SK-N-SH treated with all-trans-retinoic acid at 6 μM for 48 hours (cell line): ENCODE data around the gene TET2.

Source experiments
- ATAC-seq: fragments of 200-7000 bp; cut with Tn5 transposase; 3 replicates; pipeline ENCODE4 v1.9.1; 2020; ENCODE audit warnings: mild to moderate bottlenecking, moderate library complexity
- ARNTL ChIP-seq: fragments of 450-650 bp; formaldehyde crosslinking; IDR thresholded peaks from 2 replicates; pipeline ENCODE4 v1.5.0; 2020; ENCODE audit warnings: low read depth, mild to moderate bottlenecking, moderate library complexity, borderline replicate concordance
- BACH2 ChIP-seq: fragments of 250-450 bp; sonication (Bioruptor Pico); IDR thresholded peaks from 2 replicates; pipeline ENCODE4 v1.9.0; 2021; ENCODE audit warnings: mild to moderate bottlenecking, borderline replicate concordance
- CREB5 ChIP-seq: fragments of 250-450 bp; sonication (Bioruptor Pico); IDR thresholded peaks from 2 replicates; pipeline ENCODE4 v1.5.1; 2020; ENCODE audit warnings: low read depth, mild to moderate bottlenecking, moderate library complexity
- CSDC2 ChIP-seq: fragments of 250-450 bp; sonication (Bioruptor Pico); IDR thresholded peaks from 2 replicates; pipeline ENCODE4 v1.5.0; 2020; ENCODE audit warnings: mild to moderate bottlenecking, moderate library complexity
- CSRNP3 ChIP-seq: fragments of 250-450 bp; sonication (Bioruptor Pico); IDR thresholded peaks from 2 replicates; pipeline ENCODE4 v1.5.1; 2021; ENCODE audit warnings: mild to moderate bottlenecking, moderate library complexity
- ESRRG ChIP-seq: fragments of 250-450 bp; sonication (Bioruptor Pico); IDR thresholded peaks from 2 replicates; pipeline ENCODE4 v1.6.1; 2021; ENCODE audit warnings: mild to moderate bottlenecking
- GLIS3 ChIP-seq: fragments of 250-450 bp; sonication (Bioruptor Pico); IDR thresholded peaks from 2 replicates; pipeline ENCODE4 v1.5.0; 2020; ENCODE audit warnings: mild to moderate bottlenecking, moderate library complexity
- ISL1 ChIP-seq: fragments of 250-450 bp; sonication (Bioruptor Pico); IDR thresholded peaks from 2 replicates; pipeline ENCODE4 v2.1.2; 2022; ENCODE audit warnings: mild to moderate bottlenecking, moderate library complexity
- OSR1 ChIP-seq: fragments of 250-450 bp; sonication (Bioruptor Pico); IDR thresholded peaks from 2 replicates; pipeline ENCODE4 v1.8.0; 2022; ENCODE audit warnings: moderate library complexity, mild to moderate bottlenecking, inconsistent platforms
- PATZ1 ChIP-seq: fragments of 250-450 bp; sonication (Bioruptor Pico); IDR thresholded peaks from 2 replicates; pipeline ENCODE4 v1.8.0; 2020; ENCODE audit warnings: mild to moderate bottlenecking, moderate library complexity, borderline replicate concordance
- POU6F1 ChIP-seq: fragments of 250-450 bp; sonication (Bioruptor Pico); IDR thresholded peaks from 2 replicates; pipeline ENCODE4 v1.8.0; 2021; ENCODE audit warnings: low read depth, mild to moderate bottlenecking, moderate library complexity, borderline replicate concordance
- PPARA ChIP-seq: fragments of 250-450 bp; sonication (Bioruptor Pico); IDR thresholded peaks from 2 replicates; pipeline ENCODE4 v1.5.0; 2020; ENCODE audit warnings: mild to moderate bottlenecking, borderline replicate concordance
- SNAI2 ChIP-seq: fragments of 250-450 bp; sonication (Bioruptor Pico); IDR thresholded peaks from 2 replicates; pipeline ENCODE4 v1.5.0; 2020; ENCODE audit warnings: mild to moderate bottlenecking, moderate library complexity
- TCF4 ChIP-seq: fragments of 250-450 bp; sonication (Bioruptor Pico); IDR thresholded peaks from 2 replicates; pipeline ENCODE4 v1.8.0; 2021; ENCODE audit warnings: mild to moderate bottlenecking, moderate library complexity, borderline replicate concordance
- TOX ChIP-seq: fragments of 250-450 bp; sonication (Bioruptor Pico); IDR thresholded peaks from 2 replicates; pipeline ENCODE4 v1.8.0; 2021; ENCODE audit warnings: mild to moderate bottlenecking, moderate library complexity, borderline replicate concordance
- TSHZ2 ChIP-seq: fragments of 250-450 bp; sonication (Bioruptor Pico); IDR thresholded peaks from 2 replicates; pipeline ENCODE4 v1.5.0; 2020; ENCODE audit warnings: mild to moderate bottlenecking, moderate library complexity
- ZC3H10 ChIP-seq: fragments of 250-450 bp; sonication (Bioruptor Pico); IDR thresholded peaks from 2 replicates; pipeline ENCODE4 v1.5.1; 2021; ENCODE audit warnings: mild to moderate bottlenecking, moderate library complexity
- ZFP30 ChIP-seq: fragments of 450-650 bp; formaldehyde crosslinking; IDR thresholded peaks from 2 replicates; pipeline ENCODE4 v1.5.0; 2022; ENCODE audit warnings: mild to moderate bottlenecking, moderate library complexity

The TET2 gene

GRCh38 chr4:105267280-105267679, 120.6 kb downstream of the TET2 start:
- no peak for TF ChIP-seq ARNTL (CRISPR knock-in tag)
- no peak for TF ChIP-seq GLIS3
- TF ChIP-seq TSHZ2 (CRISPR knock-in tag) = no peak
- no peak for TF ChIP-seq ISL1 (CRISPR knock-in tag)
- TF ChIP-seq TCF4 (CRISPR knock-in tag) = no peak
- TF ChIP-seq, all 23 proteins: peak for 0
- ATAC-seq = no peak

GRCh38 chr4:105272002-105272401, 125.3 kb downstream of the TET2 start:
- TF ChIP-seq ESRRG (CRISPR knock-in tag) = no peak
- no peak for TF ChIP-seq ARNTL (CRISPR knock-in tag)
- no peak for TF ChIP-seq ZFP30 (CRISPR knock-in tag)
- ATAC-seq = no peak

- TF ChIP-seq ESRRG (CRISPR knock-in tag) = no peak
- TF ChIP-seq BACH2 (CRISPR knock-in tag) = no peak
- TF ChIP-seq TSHZ2 (CRISPR knock-in tag) = no peak
- TF ChIP-seq CSDC2 (CRISPR knock-in tag) = no peak
- no peak for TF ChIP-seq ZFP30 (CRISPR knock-in tag)
- no peak for TF ChIP-seq PATZ1 (CRISPR knock-in tag)
- no peak for TF ChIP-seq CREB5 (CRISPR knock-in tag)
- TF ChIP-seq POU6F1 = no peak
- TF ChIP-seq OSR1 (CRISPR knock-in tag) = no peak
- TF ChIP-seq TCF4 (CRISPR knock-in tag) = no peak
- no peak for TF ChIP-seq CSRNP3
- no peak for TF ChIP-seq PPARA (CRISPR knock-in tag)
- no peak for TF ChIP-seq ZC3H10
- no peak for TF ChIP-seq SNAI2 (CRISPR knock-in tag)
- TF ChIP-seq ISL1 (CRISPR knock-in tag) = no peak
- TF ChIP-seq TOX (CRISPR knock-in tag) = no peak
- TF ChIP-seq, all 23 proteins: peak for 0
- ATAC-seq = no peak
These were observed 126.6 kb downstream of the TET2 start for GRCh38 chr4:105273230-105273629.
